ENCODE data around the gene BLM. TPM values are rescaled to one million over a fixed set of nuclear protein-coding genes. Genes with fewer than 3 reads are reported as not detected.
A peak's percentile ranks its signal among the peaks of the same experiment; 100 is the strongest.

The BLM gene
- total and polyA plus RNA-seq, 8 donors, result 3.7 to 13.1 (median 8.7) TPM

- no peaks in the 10 kb centered on the region for H3K4me1 ChIP-seq
- DNase-seq (no peak), ATAC-seq (no peak)
- no peak overlapping the region for H3K27ac ChIP-seq
- no peaks in the 10 kb centered on the region for H3K9me3 ChIP-seq
- intact Hi-C loops (cut with DNase I), result loop anchor here in 1 of 2 donors (5.0 kb wide), 1 partner anchor 43 kb away; no protein-coding TSS in a partner anchor
- no peak overlapping the region for H3K4me3 ChIP-seq
- no peak for TF ChIP-seq CTCF (IDR thresholded peaks at IDR 0.05)
- H3K36me3 ChIP-seq, result no peaks in the 10 kb centered on the region
- no peaks in the 10 kb centered on the region for H3K27me3 ChIP-seq
Observed at GRCh38 chr15:90694987-90695386, 22.2 kb upstream of the BLM start.

- Histone ChIP-seq H3K27ac (no peak overlapping the region), H3K4me3 (no peak overlapping the region), H3K4me1 (peaks cover 0 to 17% of the 10 kb centered on the region in 2 donors), H3K36me3 (no peaks in the 10 kb centered on the region), H3K27me3 (no peaks in the 10 kb centered on the region), H3K9me3 (no peaks in the 10 kb centered on the region)
- intact Hi-C loops (cut with DNase I), result no loop called here
- DNase-seq (no peak), ATAC-seq (no peak)
- TF ChIP-seq CTCF (IDR thresholded peaks at IDR 0.05), result no peak
Observed at GRCh38 chr15:90697175-90697574, 20.0 kb upstream of the BLM start.

GRCh38 chr15:90698629-90699028, 18.5 kb upstream of the BLM start:
- Histone ChIP-seq H3K36me3 (no peaks in the 10 kb centered on the region), H3K4me1 (peaks cover 0 to 18% of the 10 kb centered on the region in 2 donors), H3K4me3 (no peak overlapping the region), H3K9me3 (peaks cover 0 to 3% of the 10 kb centered on the region in 2 donors), H3K27me3 (no peaks in the 10 kb centered on the region), H3K27ac (no peak overlapping the region)
- DNase-seq (no peak), ATAC-seq (no peak)
- intact Hi-C loops (cut with DNase I), result no loop called here
- TF ChIP-seq CTCF (IDR thresholded peaks at IDR 0.05), result no peak

- ATAC-seq, result peak; percentile 58
- H3K36me3 ChIP-seq, result no peaks in the 10 kb centered on the region
- no peak for TF ChIP-seq CTCF (IDR thresholded peaks at IDR 0.05)
- no peak overlapping the region for H3K27ac ChIP-seq
- DNase-seq, result no peak
- peaks cover 0 to 3% of the 10 kb centered on the region in 2 donors for H3K9me3 ChIP-seq
- peaks cover 0 to 18% of the 10 kb centered on the region in 2 donors for H3K4me1 ChIP-seq
- H3K27me3 ChIP-seq, result no peaks in the 10 kb centered on the region
- intact Hi-C loops (cut with DNase I), result no loop called here
- no peak overlapping the region for H3K4me3 ChIP-seq
Observed at GRCh38 chr15:90701048-90701447, 16.1 kb upstream of the BLM start.

GRCh38 chr15:90701880-90702630, 15.1 kb upstream of the BLM start:
- H3K27me3 ChIP-seq, result no peaks in the 10 kb centered on the region
- H3K27ac ChIP-seq, result peak overlapping the region in 1 of 2 donors; percentile 2
- ATAC-seq (peak; percentile 81), DNase-seq (peak in 1 of 4 donors; percentile 45)
- no peak for TF ChIP-seq CTCF (IDR thresholded peaks at IDR 0.05)
- H3K4me3 ChIP-seq, result no peak overlapping the region
- intact Hi-C loops (cut with DNase I), result no loop called here
- H3K36me3 ChIP-seq, result no peaks in the 10 kb centered on the region
- peaks cover 0 to 3% of the 10 kb centered on the region in 2 donors for H3K9me3 ChIP-seq
- H3K4me1 ChIP-seq, result peaks cover 0 to 18% of the 10 kb centered on the region in 2 donors
